OCI-LY1 (cell line): ENCODE data around the gene GPR139.

Experiments
- H2AFZ ChIP-seq: fragments of 200-600 bp; sonication (generic), shearing (Covaris generic); 2 replicates; pipeline ENCODE4 v1.6.0; 2014; ENCODE audit warnings: antibody characterized with exemption, mild to moderate bottlenecking, low read length
- H3F3A ChIP-seq: fragments of 200-600 bp; sonication (generic), shearing (Covaris generic); 2 replicates; pipeline ENCODE4 v1.6.0; 2014; ENCODE audit warnings: mild to moderate bottlenecking, antibody characterized with exemption, low read length, moderate library complexity; ENCODE audit not compliant: insufficient read depth
- H3K27ac ChIP-seq: fragments of 200-600 bp; sonication (generic); 2 replicates; pipeline ENCODE4 v1.5.1; 2014; ENCODE audit warnings: low read length, mixed run types, mild to moderate bottlenecking, low read depth; ENCODE audit not compliant: poor library complexity, severe bottlenecking
- H3K27me3 ChIP-seq: fragments of 200-600 bp; sonication (generic); 2 replicates; pipeline ENCODE4 v1.6.0; 2014; ENCODE audit warnings: antibody characterized with exemption, mild to moderate bottlenecking, low read length, moderate library complexity; ENCODE audit not compliant: insufficient read depth
- H3K36me3 ChIP-seq: fragments of 200-600 bp; sonication (generic); 2 replicates; pipeline ENCODE4 v1.6.1; 2014; ENCODE audit warnings: mild to moderate bottlenecking, antibody characterized with exemption, low read length, moderate library complexity, mixed read lengths; ENCODE audit not compliant: insufficient read depth
- H3K4me1 ChIP-seq: fragments of 200-600 bp; sonication (generic); 2 replicates; pipeline ENCODE4 v1.5.1; 2014; ENCODE audit warnings: mild to moderate bottlenecking, low read length, moderate library complexity; ENCODE audit not compliant: insufficient read depth, severe bottlenecking
- H3K4me2 ChIP-seq: fragments of 200-600 bp; sonication (generic), shearing (Covaris generic); 2 replicates; pipeline ENCODE4 v1.6.1; 2014; ENCODE audit warnings: low read length
- H3K4me3 ChIP-seq: fragments of 200-600 bp; sonication (generic); 2 replicates; pipeline ENCODE4 v1.5.1; 2014; ENCODE audit warnings: low read length, low read depth, mild to moderate bottlenecking, mixed read lengths; ENCODE audit not compliant: poor library complexity, severe bottlenecking
- H3K79me2 ChIP-seq: fragments of 200-600 bp; shearing (Covaris generic); 2 replicates; pipeline ENCODE4 v1.6.1; 2016; ENCODE audit warnings: mixed run types, low read length, mixed read lengths; ENCODE audit not compliant: insufficient read depth
- H3K9ac ChIP-seq: fragments of 200-600 bp; sonication (generic), shearing (Covaris generic); 2 replicates; pipeline ENCODE4 v1.6.1; 2014; ENCODE audit warnings: mild to moderate bottlenecking, low read length, mixed read lengths
- H3K9me2 ChIP-seq: fragments of 200-600 bp; sonication (generic), shearing (Covaris generic); 2 replicates; pipeline ENCODE4 v1.6.1; 2014; ENCODE audit warnings: low read depth, mild to moderate bottlenecking, low read length, mixed read lengths
- H3K9me3 ChIP-seq: fragments of 200-600 bp; shearing (Covaris generic); 2 replicates; pipeline ENCODE4 v1.6.1; 2014; ENCODE audit warnings: low read length, mixed read lengths
- H4K20me1 ChIP-seq: fragments of 200-600 bp; sonication (generic), shearing (Covaris generic); 2 replicates; pipeline ENCODE4 v1.6.0; 2016; ENCODE audit warnings: mild to moderate bottlenecking, low read length; ENCODE audit not compliant: insufficient read depth
- EZH2 ChIP-seq: fragments of 200-600 bp; sonication (generic), shearing (Covaris generic); IDR thresholded peaks from 2 replicates; pipeline ENCODE4 v1.8.0; 2017; ENCODE audit warnings: borderline replicate concordance, mixed run types, mild to moderate bottlenecking, antibody characterized with exemption, low read length, moderate library complexity, mixed read lengths
- TF ChIP-seq, protein P1 (sequence below): fragments of 200-600 bp; sonication (generic), shearing (Covaris generic); IDR thresholded peaks from 2 replicates; pipeline ENCODE4 v1.5.1; 2017; ENCODE audit warnings: mild to moderate bottlenecking, antibody characterized with exemption, low read length, moderate library complexity, mixed read lengths

GPR139 gene

DNA sequence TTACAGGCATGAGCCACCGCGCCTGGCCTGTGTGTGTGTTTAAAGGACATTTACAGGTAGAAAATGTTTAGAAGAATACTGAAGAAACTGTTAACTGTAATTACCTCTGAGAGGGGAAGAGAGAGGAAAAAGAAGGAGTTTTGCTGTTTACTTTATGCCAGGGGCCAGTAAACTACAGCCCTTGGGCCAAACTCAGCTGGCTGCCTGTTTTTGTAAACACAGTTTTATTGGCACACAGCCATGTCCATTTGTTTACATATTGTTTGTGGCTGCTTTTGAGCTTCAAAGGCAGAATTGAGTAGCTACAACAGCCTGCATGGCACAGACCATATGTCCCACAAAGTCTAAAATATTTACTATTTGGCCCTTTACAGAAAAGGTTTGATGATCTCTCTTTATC is 76.4 kb downstream of the GPR139 start:
- H3K36me3 ChIP-seq, result no peaks in the 10 kb centered on the region
- H3K27ac ChIP-seq, result no peak overlapping the region
- H3K9ac ChIP-seq, result no peak overlapping the region
- H3K9me2 ChIP-seq, result no peaks in the 10 kb centered on the region
- H3K27me3 ChIP-seq, result no peaks in the 10 kb centered on the region
- H2AFZ ChIP-seq, result no peak overlapping the region
- no peak overlapping the region for H3K4me3 ChIP-seq
- no peaks in the 10 kb centered on the region for H3K79me2 ChIP-seq
- H3K4me2 ChIP-seq, result no peak overlapping the region
- no peaks in the 10 kb centered on the region for H3F3A ChIP-seq
- TF ChIP-seq EZH2, result no peak
- TF ChIP-seq, protein P1, sequence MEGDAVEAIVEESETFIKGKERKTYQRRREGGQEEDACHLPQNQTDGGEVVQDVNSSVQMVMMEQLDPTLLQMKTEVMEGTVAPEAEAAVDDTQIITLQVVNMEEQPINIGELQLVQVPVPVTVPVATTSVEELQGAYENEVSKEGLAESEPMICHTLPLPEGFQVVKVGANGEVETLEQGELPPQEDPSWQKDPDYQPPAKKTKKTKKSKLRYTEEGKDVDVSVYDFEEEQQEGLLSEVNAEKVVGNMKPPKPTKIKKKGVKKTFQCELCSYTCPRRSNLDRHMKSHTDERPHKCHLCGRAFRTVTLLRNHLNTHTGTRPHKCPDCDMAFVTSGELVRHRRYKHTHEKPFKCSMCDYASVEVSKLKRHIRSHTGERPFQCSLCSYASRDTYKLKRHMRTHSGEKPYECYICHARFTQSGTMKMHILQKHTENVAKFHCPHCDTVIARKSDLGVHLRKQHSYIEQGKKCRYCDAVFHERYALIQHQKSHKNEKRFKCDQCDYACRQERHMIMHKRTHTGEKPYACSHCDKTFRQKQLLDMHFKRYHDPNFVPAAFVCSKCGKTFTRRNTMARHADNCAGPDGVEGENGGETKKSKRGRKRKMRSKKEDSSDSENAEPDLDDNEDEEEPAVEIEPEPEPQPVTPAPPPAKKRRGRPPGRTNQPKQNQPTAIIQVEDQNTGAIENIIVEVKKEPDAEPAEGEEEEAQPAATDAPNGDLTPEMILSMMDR, result no peak
- H4K20me1 ChIP-seq, result no peaks in the 10 kb centered on the region
- no peaks in the 10 kb centered on the region for H3K4me1 ChIP-seq
- no peaks in the 10 kb centered on the region for H3K9me3 ChIP-seq

DNA sequence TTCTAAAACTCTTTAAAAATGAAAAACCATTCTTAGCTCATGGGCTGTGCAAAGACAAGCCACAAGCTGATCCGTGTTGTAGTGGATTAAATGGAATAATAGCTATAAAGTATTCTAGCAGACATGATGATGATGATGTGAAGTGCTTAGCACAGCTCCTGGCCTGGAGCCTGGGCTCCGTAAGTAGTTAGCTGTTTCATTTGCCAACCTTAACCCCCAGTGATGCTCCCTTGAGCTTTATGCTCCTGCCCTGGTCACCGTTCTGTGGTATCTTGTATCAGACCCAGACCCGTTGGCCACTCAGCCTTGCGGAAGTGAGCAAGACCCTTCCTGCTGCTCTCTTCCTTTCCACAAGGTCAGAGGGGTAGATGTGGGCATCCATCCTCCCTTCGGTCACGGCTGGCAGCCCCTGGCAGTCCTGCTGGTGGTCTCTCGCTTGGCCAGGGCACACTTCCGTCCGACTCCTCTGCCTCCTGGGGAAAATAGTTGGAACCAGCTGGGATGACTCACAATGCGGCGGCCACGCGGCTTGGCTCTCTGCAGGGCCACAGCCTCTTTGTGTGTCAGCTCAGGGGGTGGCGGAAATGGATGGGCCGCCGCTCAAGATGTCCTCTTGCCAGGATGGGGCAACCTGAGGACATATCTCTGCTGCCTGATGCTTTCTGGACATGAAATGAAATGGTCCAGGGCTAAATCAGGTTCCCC is 79.1 kb downstream of the GPR139 start:
- H2AFZ ChIP-seq, result no peak overlapping the region

DNA sequence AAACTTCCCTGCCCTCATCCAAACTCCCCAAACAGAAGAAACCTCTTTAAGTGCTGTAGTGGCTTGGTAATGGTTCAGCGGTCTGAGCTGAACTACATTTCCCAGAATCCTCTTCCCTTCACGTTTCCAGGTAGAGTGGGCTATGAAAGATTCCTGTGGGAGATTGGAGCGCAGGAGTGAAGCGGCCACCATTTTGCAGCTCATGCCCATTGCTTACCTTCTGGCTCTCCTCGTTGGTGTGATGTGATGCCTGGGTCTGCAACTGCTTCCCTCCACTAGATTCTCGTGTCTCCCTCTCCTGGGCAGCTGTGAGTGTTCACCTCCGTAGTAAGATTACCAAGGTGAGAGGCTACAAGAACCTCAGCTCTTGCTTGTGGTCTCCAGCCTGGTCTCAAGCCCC is 82.1 kb downstream of the GPR139 start:
- no peak overlapping the region for H3K27ac ChIP-seq
- H3K27me3 ChIP-seq, result no peaks in the 10 kb centered on the region
- H3K9ac ChIP-seq, result no peak overlapping the region
- H4K20me1 ChIP-seq, result no peaks in the 10 kb centered on the region
- no peak overlapping the region for H2AFZ ChIP-seq
- no peaks in the 10 kb centered on the region for H3K9me2 ChIP-seq
- no peaks in the 10 kb centered on the region for H3K79me2 ChIP-seq
- H3K36me3 ChIP-seq, result no peaks in the 10 kb centered on the region
- H3K9me3 ChIP-seq, result no peaks in the 10 kb centered on the region
- no peak for TF ChIP-seq EZH2
- TF ChIP-seq, protein P1, result no peak
- no peaks in the 10 kb centered on the region for H3F3A ChIP-seq
- H3K4me3 ChIP-seq, result no peak overlapping the region
- no peaks in the 10 kb centered on the region for H3K4me1 ChIP-seq
- no peak overlapping the region for H3K4me2 ChIP-seq

More for the DNA sequence above, 79.1 kb downstream of the GPR139 start:
- Histone ChIP-seq H3K9ac (no peak overlapping the region), H3K4me3 (no peak overlapping the region), H3K9me3 (no peaks in the 10 kb centered on the region), H3K36me3 (no peaks in the 10 kb centered on the region), H3K79me2 (no peaks in the 10 kb centered on the region), H3K27me3 (no peaks in the 10 kb centered on the region), H3K9me2 (no peaks in the 10 kb centered on the region), H4K20me1 (no peaks in the 10 kb centered on the region), H3K4me2 (no peak overlapping the region), H3K4me1 (no peaks in the 10 kb centered on the region), H3K27ac (no peak overlapping the region), H3F3A (no peaks in the 10 kb centered on the region)
- TF ChIP-seq, protein P1, result no peak
- TF ChIP-seq EZH2, result no peak
